ENCODE results near the gene ANAPC2.
"Not testable (repeated sequence)": the region's sequence is repeated elsewhere in the genome, so short reads cannot be mapped to it uniquely, and the experiment has no call there.

Gene ANAPC2

DNA sequence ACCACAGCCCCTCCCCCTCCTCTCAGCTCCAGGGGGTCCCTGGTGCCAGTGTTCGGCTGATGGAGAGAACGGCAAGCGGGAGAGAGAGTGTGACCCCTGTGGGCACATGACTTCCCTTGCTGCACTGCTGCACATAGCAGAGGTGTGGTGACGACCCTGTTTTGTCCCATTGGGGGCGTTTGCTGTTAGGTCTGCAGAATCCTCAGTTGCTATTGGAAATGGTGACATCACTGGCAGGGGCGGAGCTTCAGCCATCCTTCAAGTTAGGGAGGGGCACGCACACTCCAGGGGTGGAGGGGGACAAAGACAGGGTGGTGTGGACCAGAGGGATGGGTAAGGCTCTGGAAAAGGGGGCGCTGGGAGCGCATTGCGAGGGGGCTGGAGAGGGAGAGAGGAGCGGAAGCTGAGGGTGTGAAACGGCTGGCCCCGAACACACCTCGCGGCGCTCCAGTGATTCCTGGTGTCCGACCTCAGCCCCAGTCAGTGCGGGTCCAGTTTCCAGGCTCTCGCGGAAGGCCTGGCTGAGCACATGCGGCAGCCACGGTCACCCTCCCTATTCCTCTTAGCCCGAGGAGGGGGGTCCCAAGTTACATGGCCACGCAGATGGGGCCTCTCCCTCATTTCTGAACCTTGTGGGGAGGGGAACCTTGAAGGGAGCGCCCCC is 50.2 kb downstream of the ANAPC2 start:
- no peak overlapping the region for H3K9ac ChIP-seq (ENCODE audit: low read length)
- no peaks in the 10 kb centered on the region for H3K36me3 ChIP-seq (replicated peaks; ENCODE audit: low read depth, low read length)
- no peaks in the 10 kb centered on the region for H4K20me1 ChIP-seq (ENCODE audit: insufficient read depth, low read length)
- H3K9me3 ChIP-seq (ENCODE audit: insufficient read depth, low read length): no peaks in the 10 kb centered on the region
- H3K4me1 ChIP-seq (ENCODE audit: low read length): no peaks in the 10 kb centered on the region
- H3K4me3 ChIP-seq (ENCODE audit: low read length): no peak overlapping the region
- H3K4me2 ChIP-seq (ENCODE audit: low read length): no peak overlapping the region
- H3K27me3 ChIP-seq (ENCODE audit: low read depth, low read length): 0 out of 2 replicates have a peak, but pooled peaks cover 13% of the 10 kb centered on the region
- no peak overlapping the region for H2AFZ ChIP-seq (ENCODE audit: low read depth, low read length)
- no peaks in the 10 kb centered on the region for H3K79me2 ChIP-seq (ENCODE audit: low read length)
- no peak overlapping the region for H3K27ac ChIP-seq (ENCODE audit: low read length)
- TF ChIP-seq, protein P1, sequence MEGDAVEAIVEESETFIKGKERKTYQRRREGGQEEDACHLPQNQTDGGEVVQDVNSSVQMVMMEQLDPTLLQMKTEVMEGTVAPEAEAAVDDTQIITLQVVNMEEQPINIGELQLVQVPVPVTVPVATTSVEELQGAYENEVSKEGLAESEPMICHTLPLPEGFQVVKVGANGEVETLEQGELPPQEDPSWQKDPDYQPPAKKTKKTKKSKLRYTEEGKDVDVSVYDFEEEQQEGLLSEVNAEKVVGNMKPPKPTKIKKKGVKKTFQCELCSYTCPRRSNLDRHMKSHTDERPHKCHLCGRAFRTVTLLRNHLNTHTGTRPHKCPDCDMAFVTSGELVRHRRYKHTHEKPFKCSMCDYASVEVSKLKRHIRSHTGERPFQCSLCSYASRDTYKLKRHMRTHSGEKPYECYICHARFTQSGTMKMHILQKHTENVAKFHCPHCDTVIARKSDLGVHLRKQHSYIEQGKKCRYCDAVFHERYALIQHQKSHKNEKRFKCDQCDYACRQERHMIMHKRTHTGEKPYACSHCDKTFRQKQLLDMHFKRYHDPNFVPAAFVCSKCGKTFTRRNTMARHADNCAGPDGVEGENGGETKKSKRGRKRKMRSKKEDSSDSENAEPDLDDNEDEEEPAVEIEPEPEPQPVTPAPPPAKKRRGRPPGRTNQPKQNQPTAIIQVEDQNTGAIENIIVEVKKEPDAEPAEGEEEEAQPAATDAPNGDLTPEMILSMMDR (IDR thresholded peaks at IDR 0.05; ENCODE audit: low read depth, low read length): no peak
- no peak for TF ChIP-seq EZH2phosphoT487 (IDR thresholded peaks at IDR 0.05; ENCODE audit: low read depth)

DNA sequence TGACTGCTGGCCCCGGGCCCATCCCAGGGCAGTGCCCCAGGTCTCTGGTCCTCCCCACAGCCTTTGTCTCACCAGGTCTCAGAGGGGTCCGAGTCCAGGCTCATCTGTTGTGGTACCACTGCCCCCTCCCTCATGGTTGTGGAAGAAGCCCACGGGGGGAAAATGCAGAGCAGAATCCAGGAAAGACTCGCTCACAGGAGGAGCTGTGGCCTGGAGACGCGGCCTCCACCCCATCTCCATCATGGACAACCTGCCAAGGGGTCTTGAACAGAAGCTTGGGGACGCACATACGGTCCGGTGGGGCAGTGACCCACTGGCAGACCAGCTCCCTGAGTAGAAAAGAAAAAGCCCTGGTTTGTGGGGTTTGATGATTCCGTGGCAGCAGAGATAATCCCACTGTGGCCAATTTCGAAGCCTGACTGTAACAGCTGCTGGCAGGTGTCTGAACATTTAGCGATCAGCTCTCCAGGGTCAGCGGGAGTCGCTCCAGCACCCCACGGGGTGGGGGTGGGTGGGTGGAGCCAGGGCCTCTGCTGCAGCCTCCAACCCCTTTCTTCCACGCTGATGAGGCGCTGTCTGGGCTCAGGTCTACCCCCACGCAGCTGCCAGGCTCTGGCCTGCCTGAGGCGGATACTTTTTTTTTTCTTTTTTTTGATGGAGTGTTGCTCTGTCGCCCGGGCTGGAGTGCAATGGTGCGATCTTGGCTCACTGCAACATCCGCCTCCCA is 51.3 kb downstream of the ANAPC2 start:
- TF ChIP-seq, protein P1 (IDR thresholded peaks at IDR 0.05; ENCODE audit: low read depth, low read length): no peak
- TF ChIP-seq EZH2phosphoT487 (IDR thresholded peaks at IDR 0.05; ENCODE audit: low read depth): no peak
- Histone ChIP-seq H3K27ac (ENCODE audit: low read length) (no peak overlapping the region), H3K27me3 (ENCODE audit: low read depth, low read length) (0 out of 2 replicates have a peak, but pooled peaks cover 7% of the 10 kb centered on the region), H3K79me2 (ENCODE audit: low read length) (no peaks in the 10 kb centered on the region), H2AFZ (ENCODE audit: low read depth, low read length) (no peak overlapping the region), H3K4me1 (ENCODE audit: low read length) (no peaks in the 10 kb centered on the region), H3K9me3 (ENCODE audit: insufficient read depth, low read length) (no peaks in the 10 kb centered on the region), H4K20me1 (ENCODE audit: insufficient read depth, low read length) (no peaks in the 10 kb centered on the region), H3K9ac (ENCODE audit: low read length) (no peak overlapping the region), H3K4me2 (ENCODE audit: low read length) (no peak overlapping the region), H3K36me3 (replicated peaks; ENCODE audit: low read depth, low read length) (no peaks in the 10 kb centered on the region), H3K4me3 (ENCODE audit: low read length) (no peak overlapping the region)

DNA sequence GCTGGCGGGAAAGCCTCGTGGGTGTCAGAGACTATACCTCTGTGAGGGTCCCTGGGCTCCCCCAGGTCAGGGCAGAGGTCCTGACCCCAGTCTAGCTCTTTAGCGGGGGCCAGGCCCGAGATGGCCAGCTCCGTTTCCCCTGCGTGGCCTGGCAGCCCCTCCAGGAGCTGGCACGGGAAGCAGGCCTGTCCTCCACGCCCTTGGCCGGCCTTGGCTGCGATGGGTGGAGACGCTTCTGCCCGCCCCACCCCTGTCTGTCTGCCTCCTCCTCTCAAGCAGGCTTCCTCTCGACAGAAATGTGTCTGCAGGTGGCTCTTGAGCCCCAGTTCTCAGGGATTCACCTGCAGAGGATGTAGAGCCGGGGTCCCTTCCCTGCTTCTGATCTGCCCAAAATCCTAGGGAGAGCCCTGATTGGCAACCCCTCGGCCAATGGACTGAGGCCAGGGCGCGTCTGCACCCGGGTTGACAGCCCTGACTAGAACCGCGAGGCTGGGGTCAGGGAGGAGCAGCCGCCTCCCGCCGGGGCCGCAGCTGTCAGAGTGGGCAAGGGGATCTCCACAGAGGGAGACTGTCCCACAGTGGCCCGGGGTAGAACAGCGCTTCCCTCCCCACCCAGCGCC is 52.0 kb downstream of the ANAPC2 start:
- Histone ChIP-seq H3K4me3 (ENCODE audit: low read length) (no peak overlapping the region), H4K20me1 (ENCODE audit: insufficient read depth, low read length) (no peaks in the 10 kb centered on the region), H3K27ac (ENCODE audit: low read length) (no peak overlapping the region), H3K9me3 (ENCODE audit: insufficient read depth, low read length) (no peaks in the 10 kb centered on the region), H3K36me3 (replicated peaks; ENCODE audit: low read depth, low read length) (no peaks in the 10 kb centered on the region), H3K79me2 (ENCODE audit: low read length) (no peaks in the 10 kb centered on the region), H3K4me1 (ENCODE audit: low read length) (no peaks in the 10 kb centered on the region), H2AFZ (ENCODE audit: low read depth, low read length) (no peak overlapping the region), H3K27me3 (ENCODE audit: low read depth, low read length) (0 out of 2 replicates have a peak, but pooled peaks cover 7% of the 10 kb centered on the region), H3K9ac (ENCODE audit: low read length) (no peak overlapping the region), H3K4me2 (ENCODE audit: low read length) (no peak overlapping the region)
- TF ChIP-seq EZH2phosphoT487 (IDR thresholded peaks at IDR 0.05; ENCODE audit: low read depth): no peak
- TF ChIP-seq, protein P1 (IDR thresholded peaks at IDR 0.05; ENCODE audit: low read depth, low read length): no peak

DNA sequence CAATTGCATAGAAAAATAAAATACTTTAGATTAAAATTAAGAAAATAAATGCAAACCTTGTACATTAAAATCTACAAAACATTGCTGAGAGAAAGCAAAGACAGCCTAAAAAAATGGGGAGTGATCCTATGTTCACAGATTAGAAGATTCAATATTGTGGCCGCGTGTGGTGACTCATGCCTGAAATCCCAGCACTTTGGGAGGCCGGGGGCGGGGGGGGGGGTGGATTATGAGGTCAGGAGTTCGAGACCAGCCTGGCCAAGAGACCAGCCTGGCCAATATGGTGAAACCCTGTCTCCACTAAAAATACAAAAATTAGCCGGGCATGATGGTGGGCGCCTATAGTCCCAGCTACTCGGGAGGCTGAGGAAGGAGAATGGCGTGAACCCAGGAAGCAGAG is 53.2 kb downstream of the ANAPC2 start:
- not testable (repeated sequence) for H3K36me3 ChIP-seq (replicated peaks; ENCODE audit: low read depth, low read length); H4K20me1 ChIP-seq (ENCODE audit: insufficient read depth, low read length); H3K79me2 ChIP-seq (ENCODE audit: low read length); H3K27me3 ChIP-seq (ENCODE audit: low read depth, low read length); H3K4me1 ChIP-seq (ENCODE audit: low read length); H3K4me3 ChIP-seq (ENCODE audit: low read length); H3K9me3 ChIP-seq (ENCODE audit: insufficient read depth, low read length); H3K27ac ChIP-seq (ENCODE audit: low read length); H3K9ac ChIP-seq (ENCODE audit: low read length); H3K4me2 ChIP-seq (ENCODE audit: low read length); H2AFZ ChIP-seq (ENCODE audit: low read depth, low read length)

Measured in OCI-LY3 (cell line).